ENCODE data around the gene NPAS4.
"Not testable (repeated sequence)": the region's sequence is repeated elsewhere in the genome, so short reads cannot be mapped to it uniquely, and the experiment has no call there.

NPAS4 gene

DNA sequence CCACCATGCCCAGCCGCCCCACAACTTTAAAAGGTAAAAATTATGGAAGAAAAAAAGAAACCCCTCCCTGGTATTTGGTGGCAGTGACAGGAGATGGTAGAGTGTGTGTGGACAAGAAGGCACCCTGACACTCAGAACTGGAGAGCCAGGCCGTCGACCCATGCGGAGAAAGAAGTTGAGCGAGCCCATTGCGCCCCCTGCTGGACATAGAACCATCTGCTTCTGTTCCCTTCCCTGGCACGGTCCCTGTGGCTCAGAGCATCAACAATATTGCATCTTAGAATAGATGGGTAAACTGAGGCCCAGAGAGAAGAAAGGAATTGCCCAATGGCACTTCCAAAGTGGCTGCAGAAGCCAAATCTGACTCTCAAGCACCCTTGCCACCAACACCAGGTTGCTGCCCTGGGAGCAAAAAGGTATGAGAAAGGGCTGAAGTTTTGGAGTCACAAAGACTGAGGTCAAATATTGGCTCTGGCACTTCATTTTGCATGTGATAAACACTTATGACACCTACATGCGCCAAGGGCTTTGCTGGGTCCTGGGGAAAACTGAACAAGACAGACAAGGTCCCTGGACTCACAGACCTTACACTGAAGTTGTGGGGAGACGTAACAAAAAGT lies 9.3 kb downstream of the NPAS4 start:
- H3K27ac ChIP-seq, result no peak overlapping the region
- H3K36me3 ChIP-seq, result no peaks in the 10 kb centered on the region
- H3K27me3 ChIP-seq, result peaks cover 20% of the 10 kb centered on the region
- no peak overlapping the region for H3K4me3 ChIP-seq (ENCODE audit: low read depth in 1 of 2, low read length in 1 of 2)
- H3K9me3 ChIP-seq, result no peaks in the 10 kb centered on the region
- peaks cover 14 to 21% of the 10 kb centered on the region in 2 experiments for H3K4me1 ChIP-seq (ENCODE audit: control insufficient read depth in 1 of 2, insufficient read depth in 1 of 2, low read depth in 1 of 2, low read length in 1 of 2)
- TF ChIP-seq, protein P1, sequence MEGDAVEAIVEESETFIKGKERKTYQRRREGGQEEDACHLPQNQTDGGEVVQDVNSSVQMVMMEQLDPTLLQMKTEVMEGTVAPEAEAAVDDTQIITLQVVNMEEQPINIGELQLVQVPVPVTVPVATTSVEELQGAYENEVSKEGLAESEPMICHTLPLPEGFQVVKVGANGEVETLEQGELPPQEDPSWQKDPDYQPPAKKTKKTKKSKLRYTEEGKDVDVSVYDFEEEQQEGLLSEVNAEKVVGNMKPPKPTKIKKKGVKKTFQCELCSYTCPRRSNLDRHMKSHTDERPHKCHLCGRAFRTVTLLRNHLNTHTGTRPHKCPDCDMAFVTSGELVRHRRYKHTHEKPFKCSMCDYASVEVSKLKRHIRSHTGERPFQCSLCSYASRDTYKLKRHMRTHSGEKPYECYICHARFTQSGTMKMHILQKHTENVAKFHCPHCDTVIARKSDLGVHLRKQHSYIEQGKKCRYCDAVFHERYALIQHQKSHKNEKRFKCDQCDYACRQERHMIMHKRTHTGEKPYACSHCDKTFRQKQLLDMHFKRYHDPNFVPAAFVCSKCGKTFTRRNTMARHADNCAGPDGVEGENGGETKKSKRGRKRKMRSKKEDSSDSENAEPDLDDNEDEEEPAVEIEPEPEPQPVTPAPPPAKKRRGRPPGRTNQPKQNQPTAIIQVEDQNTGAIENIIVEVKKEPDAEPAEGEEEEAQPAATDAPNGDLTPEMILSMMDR (IDR thresholded peaks at IDR 0.05), result peak; percentile 67

- not testable (repeated sequence) for H3K27ac ChIP-seq; H3K4me3 ChIP-seq (ENCODE audit: low read depth in 1 of 2, low read length in 1 of 2); H3K9me3 ChIP-seq; H3K36me3 ChIP-seq
- Histone ChIP-seq H3K4me1 (ENCODE audit: control insufficient read depth in 1 of 2, insufficient read depth in 1 of 2, low read depth in 1 of 2, low read length in 1 of 2) (peaks cover 14 to 21% of the 10 kb centered on the region in 2 experiments), H3K27me3 (peaks cover 11% of the 10 kb centered on the region)
Observed at GRCh38 chr11:66431287-66431686, 10.5 kb downstream of the NPAS4 start.

DNA sequence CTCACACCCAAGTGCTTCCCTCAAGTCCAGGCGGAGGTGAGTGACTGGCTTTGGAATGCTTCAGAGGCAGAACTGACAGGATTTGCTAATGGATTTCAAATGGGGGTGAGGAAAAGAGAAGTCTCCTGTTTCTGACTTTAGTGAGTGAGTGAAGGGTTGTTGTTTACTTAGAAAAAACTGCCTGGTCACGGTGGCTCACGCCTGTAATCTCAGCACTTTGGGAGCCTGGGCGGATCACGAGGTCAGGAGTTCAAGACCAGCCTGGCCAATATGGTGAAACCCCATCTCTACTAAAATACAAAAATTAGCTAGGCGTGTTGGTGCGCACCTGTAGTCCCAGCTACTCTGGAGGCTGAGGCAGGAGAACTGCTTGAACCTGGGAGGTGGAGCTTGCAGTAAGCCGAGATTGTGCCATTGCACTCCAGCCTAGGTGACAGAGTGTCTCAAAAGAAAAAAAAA lies 11.1 kb downstream of the NPAS4 start:
- H3K27me3 ChIP-seq; H3K9me3 ChIP-seq; H3K36me3 ChIP-seq; H3K4me3 ChIP-seq (ENCODE audit: low read depth in 1 of 2, low read length in 1 of 2); H3K27ac ChIP-seq: not testable (repeated sequence)
- peaks cover 14 to 21% of the 10 kb centered on the region in 2 experiments for H3K4me1 ChIP-seq (ENCODE audit: control insufficient read depth in 1 of 2, insufficient read depth in 1 of 2, low read depth in 1 of 2, low read length in 1 of 2)

DNA sequence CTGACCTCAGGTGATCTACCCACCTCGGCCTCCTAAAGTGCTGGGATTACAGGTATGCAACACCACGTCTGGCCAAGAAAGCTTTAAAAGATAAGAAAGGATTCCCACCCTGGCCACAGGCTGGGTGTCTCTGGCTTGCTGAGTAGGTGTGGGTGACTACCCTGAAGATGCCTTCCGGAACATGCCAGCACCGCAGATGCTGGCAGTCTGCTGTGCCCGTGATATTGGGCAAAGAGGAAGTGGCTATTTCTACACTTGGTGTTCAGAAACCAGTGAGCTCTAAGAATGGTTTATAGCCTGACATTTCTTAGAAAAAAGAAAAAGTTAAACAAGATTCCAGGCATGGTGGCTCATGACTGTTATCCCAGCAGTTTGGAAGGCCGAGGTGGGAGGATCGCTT lies 11.8 kb downstream of the NPAS4 start:
- H3K9me3 ChIP-seq, result no peaks in the 10 kb centered on the region

DNA sequence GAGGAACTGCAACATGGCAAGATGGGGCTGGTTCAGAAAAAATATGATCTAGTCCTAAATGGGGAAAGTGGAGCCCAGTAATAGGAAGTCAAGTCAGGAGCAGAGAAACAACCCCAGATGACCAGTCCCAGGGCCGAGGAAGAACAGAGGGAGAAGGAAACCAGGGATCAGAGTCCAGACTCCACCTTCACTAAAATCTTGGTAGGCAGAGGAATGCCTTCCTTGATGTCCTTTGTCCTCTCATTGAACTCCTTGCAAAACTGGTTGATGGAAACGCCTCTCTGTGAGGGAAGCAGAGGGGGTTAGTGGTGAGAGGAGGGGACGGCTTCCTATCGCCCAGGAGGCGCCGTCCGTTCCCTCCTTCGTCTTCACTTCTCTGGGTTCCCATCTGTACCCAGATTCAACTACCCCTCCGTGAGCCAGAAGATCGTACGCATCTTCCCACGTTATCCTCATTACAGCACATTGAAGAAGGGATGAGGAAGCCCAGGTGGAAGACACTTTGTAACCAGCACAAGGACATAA lies 17.2 kb downstream of the NPAS4 start:
- Histone ChIP-seq H3K9me3 (no peaks in the 10 kb centered on the region), H3K27ac (peak overlapping the region; percentile 89), H3K4me3 (ENCODE audit: low read depth in 1 of 2, low read length in 1 of 2) (peak overlapping the region; percentile 84 to 93), H3K36me3 (peaks cover 7% of the 10 kb centered on the region), H3K4me1 (ENCODE audit: control insufficient read depth in 1 of 2, insufficient read depth in 1 of 2, low read depth in 1 of 2, low read length in 1 of 2) (peaks cover 16 to 18% of the 10 kb centered on the region in 2 experiments), H3K27me3 (no peaks in the 10 kb centered on the region)
- TF ChIP-seq, protein P1 (IDR thresholded peaks at IDR 0.05), result no peak

More for the DNA sequence above, 11.8 kb downstream of the NPAS4 start:
- Histone ChIP-seq H3K36me3 (peaks cover 7% of the 10 kb centered on the region), H3K4me1 (ENCODE audit: control insufficient read depth in 1 of 2, insufficient read depth in 1 of 2, low read depth in 1 of 2, low read length in 1 of 2) (peaks cover 14 to 21% of the 10 kb centered on the region in 2 experiments), H3K27ac (peak overlapping the region; percentile 68), H3K27me3 (no peaks in the 10 kb centered on the region), H3K4me3 (ENCODE audit: low read depth in 1 of 2, low read length in 1 of 2) (no peak overlapping the region)
- TF ChIP-seq, protein P1 (IDR thresholded peaks at IDR 0.05), result no peak

DNA sequence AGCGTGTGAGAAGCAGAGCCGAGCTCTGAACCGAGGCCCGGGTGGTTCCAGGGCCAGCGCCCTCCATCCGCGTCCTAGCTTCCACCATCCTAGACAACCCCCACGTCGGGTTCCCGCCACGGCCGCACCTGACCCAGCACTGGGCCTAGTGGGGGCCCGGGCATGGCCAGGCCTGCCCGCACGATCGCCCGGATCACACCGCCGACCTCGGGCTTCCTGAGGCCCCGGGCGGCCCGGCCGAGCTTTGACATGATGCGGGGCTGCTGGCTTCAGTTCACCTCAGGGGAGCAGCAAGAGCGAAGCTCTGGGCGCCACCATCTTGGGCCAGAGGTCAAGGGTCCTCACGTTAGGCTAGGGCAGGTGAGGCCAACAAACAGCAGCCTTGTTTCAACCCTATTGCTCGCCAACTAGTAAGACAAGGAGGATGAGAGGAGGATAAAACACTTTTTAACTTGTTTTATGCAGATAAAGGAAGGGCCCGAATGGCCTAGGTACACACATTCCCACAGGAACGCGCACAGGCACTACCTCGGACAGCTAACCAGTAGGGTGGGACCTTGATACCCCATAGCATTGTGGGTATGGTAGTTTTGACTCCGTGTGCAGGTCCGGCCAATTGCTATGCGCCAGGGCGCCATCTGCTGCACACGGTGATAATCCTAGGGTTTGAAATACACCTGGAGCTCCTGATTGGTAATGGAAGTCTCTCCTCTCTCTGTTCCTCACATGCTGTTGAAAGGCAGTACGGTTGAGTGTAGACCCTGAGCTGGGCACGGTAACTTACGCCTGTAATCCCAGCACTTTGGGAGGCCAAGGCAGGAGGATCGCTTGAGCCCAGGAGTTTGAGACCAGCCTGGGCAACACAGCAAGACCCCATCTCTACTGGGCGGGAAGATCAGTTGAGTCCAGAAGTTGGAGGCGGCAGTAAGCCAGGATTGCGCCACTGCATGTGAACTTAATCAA lies 17.9 kb downstream of the NPAS4 start, which contains the start of gene MRPL11:
TSS of gene MRPL11 (minus strand) at position 345 of the 963 bp plus-strand sequence. CDS start at position 251, 94 bp downstream.
- H3K27ac ChIP-seq, result peak within 1 kb of the TSS; percentile 89
- H3K27me3 ChIP-seq, result no peaks in the 10 kb centered on the region
- no peaks in the 10 kb centered on the region for H3K9me3 ChIP-seq
- peaks cover 7% of the 10 kb centered on the region for H3K36me3 ChIP-seq
- TF ChIP-seq, protein P1 (IDR thresholded peaks at IDR 0.05), result peak; percentile 74
- H3K4me3 ChIP-seq (ENCODE audit: low read depth in 1 of 2, low read length in 1 of 2), result peak within 1 kb of the TSS; percentile 84 to 93
- H3K4me1 ChIP-seq (ENCODE audit: control insufficient read depth in 1 of 2, insufficient read depth in 1 of 2, low read depth in 1 of 2, low read length in 1 of 2), result peaks cover 20% of the 10 kb centered on the region in 2 experiments

GRCh38 chr11:66440101-66440939 lies 19.5 kb downstream of the NPAS4 start:
- not testable (repeated sequence) for H3K27me3 ChIP-seq; H3K4me3 ChIP-seq (ENCODE audit: low read depth in 1 of 2, low read length in 1 of 2); H3K9me3 ChIP-seq; H3K27ac ChIP-seq; H3K36me3 ChIP-seq
- H3K4me1 ChIP-seq (ENCODE audit: control insufficient read depth in 1 of 2, insufficient read depth in 1 of 2, low read depth in 1 of 2, low read length in 1 of 2), result peaks cover 26% of the 10 kb centered on the region in 2 experiments

GRCh38 chr11:66440940-66441282 lies 20.1 kb downstream of the NPAS4 start:
- H3K27ac ChIP-seq; H3K9me3 ChIP-seq; H3K36me3 ChIP-seq; H3K4me3 ChIP-seq (ENCODE audit: low read depth in 1 of 2, low read length in 1 of 2); H3K27me3 ChIP-seq: not testable (repeated sequence)
- H3K4me1 ChIP-seq (ENCODE audit: control insufficient read depth in 1 of 2, insufficient read depth in 1 of 2, low read depth in 1 of 2, low read length in 1 of 2), result peaks cover 26% of the 10 kb centered on the region in 2 experiments
